Upper lobe of left lung (tissue), 6 donors: ENCODE results near the gene CCR4. TPM values are rescaled to one million over a fixed set of nuclear protein-coding genes. Genes with fewer than 3 reads are reported as not detected.

Experiments used
- ATAC-seq, 2 donors: fragments of 200-7000 bp; cut with Tn5 transposase; one replicate each; pipeline ENCODE4 v1.9.1; 2022; ENCODE audit warnings: mild to moderate bottlenecking in 2 of 2, moderate library complexity in 2 of 2; ENCODE audit not compliant: low FRiP score in 2 of 2
- DNase-seq, 2 donors: peaks; one replicate each; pipeline ENCODE4 v3.0.0-alpha.2; 2019 to 2020
- H3K27ac ChIP-seq, 4 donors: fragments of 200-600 bp; sonication (generic); one replicate each; pipeline ENCODE4 v1.5.1; 2016 to 2019
- H3K27me3 ChIP-seq, 4 donors: fragments of 200-600 bp; sonication (generic); one replicate each; pipeline ENCODE4 v1.5.1; 2017 to 2019
- H3K36me3 ChIP-seq, 4 donors: fragments of 200-600 bp; sonication (generic); one replicate each; pipeline ENCODE4 v1.5.1; 2016 to 2019
- H3K4me1 ChIP-seq, 4 donors: fragments of 200-600 bp; sonication (generic); one replicate each; pipeline ENCODE4 v1.5.1; 2018 to 2019
- H3K4me3 ChIP-seq, 4 donors: fragments of 200-600 bp; sonication (generic); one replicate each; pipeline ENCODE4 v1.5.1; 2017 to 2019; ENCODE audit warnings: mild to moderate bottlenecking in 2 of 4, moderate library complexity in 1 of 4
- H3K9me3 ChIP-seq, 4 donors: fragments of 200-600 bp; sonication (generic); one replicate each; pipeline ENCODE4 v1.5.1; 2018 to 2019
- EP300 ChIP-seq, 4 donors: sonication (generic); formaldehyde crosslinking; IDR thresholded peaks; one replicate each; pipeline ENCODE4 v1.5.1; 2017; ENCODE audit warnings: antibody characterized with exemption in 4 of 4, control low read depth in 2 of 4
- POLR2A ChIP-seq, 4 donors: fragments of 450-650 bp; IDR thresholded peaks; one replicate each; pipeline ENCODE4 v1.5.1; 2016 to 2017; ENCODE audit warnings: antibody characterized with exemption in 4 of 4, mild to moderate bottlenecking in 2 of 4
- POLR2AphosphoS5 ChIP-seq, 2 donors: sonication (generic); formaldehyde crosslinking; IDR thresholded peaks; one replicate each; pipeline ENCODE4 v1.5.1; 2017; ENCODE audit warnings: antibody characterized with exemption in 2 of 2
- WGBS, 2 donors: methylation state at CpG; one replicate each; pipeline ENCODE4 v1.1.5; 2017 to 2018; 5-methylcytosine and 5-hydroxymethylcytosine counted together
- total RNA-seq, 6 donors: library from RNA; depleted of rRNA in 4 of 6; stranded (reverse); fragments of >200 nt in 4 of 6; gene quantifications; one replicate each; pipeline versions ENCODE4 v1.1.0 to v1.2.1, GENCODE V29; 2016 to 2021
- TF ChIP-seq, protein P1 (sequence below), 6 experiments: fragments of 450-650 bp in 4 of 6; fragments of 200-600 bp in 2 of 6; sonication (generic) in 2 of 6; IDR thresholded peaks; one replicate each; pipeline ENCODE4 v1.5.1; 2016 to 2019; ENCODE audit warnings: antibody characterized with exemption in 6 of 6
- donor health status: DM: no; HTN: no; CAD: no; lungs with moderate emphysema.
- donor health status: DM: no; HTN: yes; CAD: no; lungs with severe emphysema.

The CCR4 gene
- total RNA-seq, 6 donors from 2014 or later = 1.0 to 1.8 (median 1.1) TPM; not detected in 2

GRCh38 chr3:32948625-32949445 lies 2.6 kb upstream of the CCR4 start:
- Histone ChIP-seq H3K27ac (no peak overlapping the region), H3K36me3 (no peaks in the 10 kb centered on the region), H3K4me3 (no peak overlapping the region), H3K9me3 (no peaks in the 10 kb centered on the region), H3K4me1 (peaks cover 0 to 7% (median 2%) of the 10 kb centered on the region in 4 donors), H3K27me3 (no peaks in the 10 kb centered on the region)
- WGBS, 2 donors = 90 to 92% methylated on average over 10 of the region's 10 CpGs
- ATAC-seq = peak in 1 of 2 donors; percentile 23
- DNase-seq = peak in 1 of 2 donors; percentile 44
- TF ChIP-seq EP300 (IDR thresholded peaks at IDR 0.05) (no peak), POLR2AphosphoS5 (IDR thresholded peaks at IDR 0.05) (no peak), POLR2A (IDR thresholded peaks at IDR 0.05) (no peak)
- TF ChIP-seq, protein P1, sequence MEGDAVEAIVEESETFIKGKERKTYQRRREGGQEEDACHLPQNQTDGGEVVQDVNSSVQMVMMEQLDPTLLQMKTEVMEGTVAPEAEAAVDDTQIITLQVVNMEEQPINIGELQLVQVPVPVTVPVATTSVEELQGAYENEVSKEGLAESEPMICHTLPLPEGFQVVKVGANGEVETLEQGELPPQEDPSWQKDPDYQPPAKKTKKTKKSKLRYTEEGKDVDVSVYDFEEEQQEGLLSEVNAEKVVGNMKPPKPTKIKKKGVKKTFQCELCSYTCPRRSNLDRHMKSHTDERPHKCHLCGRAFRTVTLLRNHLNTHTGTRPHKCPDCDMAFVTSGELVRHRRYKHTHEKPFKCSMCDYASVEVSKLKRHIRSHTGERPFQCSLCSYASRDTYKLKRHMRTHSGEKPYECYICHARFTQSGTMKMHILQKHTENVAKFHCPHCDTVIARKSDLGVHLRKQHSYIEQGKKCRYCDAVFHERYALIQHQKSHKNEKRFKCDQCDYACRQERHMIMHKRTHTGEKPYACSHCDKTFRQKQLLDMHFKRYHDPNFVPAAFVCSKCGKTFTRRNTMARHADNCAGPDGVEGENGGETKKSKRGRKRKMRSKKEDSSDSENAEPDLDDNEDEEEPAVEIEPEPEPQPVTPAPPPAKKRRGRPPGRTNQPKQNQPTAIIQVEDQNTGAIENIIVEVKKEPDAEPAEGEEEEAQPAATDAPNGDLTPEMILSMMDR (IDR thresholded peaks at IDR 0.05) = no peak

- no peaks in the 10 kb centered on the region for H3K27me3 ChIP-seq
- H3K36me3 ChIP-seq = no peaks in the 10 kb centered on the region
- DNase-seq = no peak
- ATAC-seq = no peak
- no peak overlapping the region for H3K4me3 ChIP-seq
- no peaks in the 10 kb centered on the region for H3K9me3 ChIP-seq
- WGBS, 2 donors = 76 to 96% methylated on average over 2 to 3 of the region's 3 CpGs
- no peak overlapping the region for H3K27ac ChIP-seq
- H3K4me1 ChIP-seq = peaks cover 0 to 7% (median 2%) of the 10 kb centered on the region in 4 donors
- TF ChIP-seq EP300 (IDR thresholded peaks at IDR 0.05) (no peak), POLR2AphosphoS5 (IDR thresholded peaks at IDR 0.05) (no peak), POLR2A (IDR thresholded peaks at IDR 0.05) (no peak)
- TF ChIP-seq, protein P1 (IDR thresholded peaks at IDR 0.05) = no peak
Observed at GRCh38 chr3:32950516-32950915, 928 bp upstream of the CCR4 start.

DNA sequence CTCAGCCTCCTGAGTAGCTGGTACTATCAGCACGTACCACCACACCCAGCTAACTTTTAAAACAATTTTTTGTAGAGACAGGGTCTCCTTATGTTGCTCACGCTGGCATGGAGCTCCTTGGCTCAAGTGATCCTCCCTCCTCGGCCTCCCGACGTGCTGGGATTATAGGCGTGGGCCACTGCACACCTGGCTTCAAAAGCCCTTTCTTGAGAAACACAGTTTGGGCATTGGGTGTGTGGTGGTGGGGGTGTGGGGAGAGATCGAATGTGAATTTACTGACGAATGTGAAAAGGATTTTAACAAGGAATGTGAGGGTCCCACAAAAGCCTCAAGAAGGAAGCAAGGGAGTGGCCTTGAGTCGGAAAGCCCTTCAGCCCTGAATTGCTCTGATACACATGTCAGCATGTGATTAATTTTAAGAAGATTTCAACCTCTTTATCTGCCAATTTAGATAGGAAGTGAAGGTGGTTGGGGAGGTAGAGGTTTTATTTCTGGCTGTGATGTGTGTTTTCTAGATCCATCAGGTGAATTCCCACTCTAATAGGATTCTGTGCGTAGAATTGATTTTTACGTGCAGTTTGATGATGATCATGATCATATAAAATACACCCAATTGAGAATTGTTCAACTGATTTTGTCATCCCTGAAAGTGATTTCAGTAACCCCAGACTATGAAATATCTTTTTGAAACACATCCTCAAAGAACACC lies 1.1 kb downstream of the CCR4 start:
- Histone ChIP-seq H3K4me3 (peak overlapping the region in 1 of 4 donors; percentile 1), H3K4me1 (peaks cover 0 to 7% (median under 1%) of the 10 kb centered on the region in 4 donors), H3K27me3 (no peaks in the 10 kb centered on the region), H3K36me3 (no peaks in the 10 kb centered on the region), H3K27ac (no peak overlapping the region), H3K9me3 (no peaks in the 10 kb centered on the region)
- DNase-seq (no peak), ATAC-seq (no peak)
- WGBS, 2 donors = 85 to 86% methylated on average over 11 of the region's 11 CpGs
- no peak for TF ChIP-seq EP300 (IDR thresholded peaks at IDR 0.05)
- TF ChIP-seq POLR2A (IDR thresholded peaks at IDR 0.05) = no peak
- TF ChIP-seq, protein P1 (IDR thresholded peaks at IDR 0.05) = no peak
- no peak for TF ChIP-seq POLR2AphosphoS5 (IDR thresholded peaks at IDR 0.05)

GRCh38 chr3:32954506-32954905 lies 3.1 kb downstream of the CCR4 start:
- Histone ChIP-seq H3K36me3 (no peaks in the 10 kb centered on the region), H3K27me3 (no peaks in the 10 kb centered on the region), H3K4me1 (no peaks in the 10 kb centered on the region), H3K9me3 (no peaks in the 10 kb centered on the region), H3K27ac (no peak overlapping the region), H3K4me3 (no peak overlapping the region)
- no peak for ATAC-seq
- whole genome bisulfite sequencing, 2 donors = 89 to 100% methylated on average over 1 of the region's 1 CpG
- TF ChIP-seq, protein P1 (IDR thresholded peaks at IDR 0.05) = no peak
- TF ChIP-seq EP300 (IDR thresholded peaks at IDR 0.05) (no peak), POLR2A (IDR thresholded peaks at IDR 0.05) (no peak), POLR2AphosphoS5 (IDR thresholded peaks at IDR 0.05) (no peak)
- DNase-seq = no peak
